Measurements from ENCODE around the gene TMEM217.

The TMEM217 gene

GRCh38 chr6:37256692-37257319, 1.1 kb downstream of the TMEM217 start:
- peak overlapping the region; percentile 67 to 78 for H3K4me3 ChIP-seq
- intact Hi-C loops (cut with DNase I; ENCODE audit: low total_unique reads), result no loop called here

GRCh38 chr6:37254881-37255280, 3.1 kb downstream of the TMEM217 start:
- Histone ChIP-seq H3K4me1 (peaks cover 0 to 20% (median 11%) of the 10 kb centered on the region in 4 donors), H3K4me3 (no peak overlapping the region), H3K27ac (no peak overlapping the region), H3K9me3 (no peaks in the 10 kb centered on the region), H3K27me3 (no peaks in the 10 kb centered on the region), H3K36me3 (no peaks in the 10 kb centered on the region)
- DNase-seq, result no peak
- no peak for TF ChIP-seq CTCF (IDR thresholded peaks at IDR 0.05)
- intact Hi-C loops (cut with DNase I; ENCODE audit: low total_unique reads), result no loop called here

More at GRCh38 chr6:37256692-37257319, 1.1 kb downstream of the TMEM217 start:
- no peak for TF ChIP-seq CTCF (IDR thresholded peaks at IDR 0.05)
- no peaks in the 10 kb centered on the region for H3K27me3 ChIP-seq
- H3K4me1 ChIP-seq, result peaks cover 0 to 23% (median 11%) of the 10 kb centered on the region in 4 donors
- no peak for DNase-seq
- no peaks in the 10 kb centered on the region for H3K9me3 ChIP-seq
- H3K27ac ChIP-seq, result peak overlapping the region; percentile 82 to 83
- H3K36me3 ChIP-seq, result no peaks in the 10 kb centered on the region

GRCh38 chr6:37253486-37254007, 4.4 kb downstream of the TMEM217 start:
- TF ChIP-seq CTCF (IDR thresholded peaks at IDR 0.05), result no peak
- Histone ChIP-seq H3K27ac (no peak overlapping the region), H3K27me3 (no peaks in the 10 kb centered on the region), H3K9me3 (no peaks in the 10 kb centered on the region), H3K4me3 (no peak overlapping the region), H3K4me1 (peaks cover 0 to 11% (median 7%) of the 10 kb centered on the region in 4 donors), H3K36me3 (no peaks in the 10 kb centered on the region)
- no peak for DNase-seq
- intact Hi-C loops (cut with DNase I; ENCODE audit: low total_unique reads), result no loop called here

- H3K36me3 ChIP-seq, result no peaks in the 10 kb centered on the region
- H3K27me3 ChIP-seq, result no peaks in the 10 kb centered on the region
- intact Hi-C loops (cut with DNase I; ENCODE audit: low total_unique reads), result no loop called here
- no peaks in the 10 kb centered on the region for H3K4me1 ChIP-seq
- no peak overlapping the region for H3K4me3 ChIP-seq
- no peak overlapping the region for H3K27ac ChIP-seq
- DNase-seq, result no peak
- TF ChIP-seq CTCF (IDR thresholded peaks at IDR 0.05), result no peak
- H3K9me3 ChIP-seq, result no peaks in the 10 kb centered on the region
These were observed 6.6 kb downstream of the TMEM217 start for GRCh38 chr6:37251211-37251780.

- Histone ChIP-seq H3K27me3 (no peaks in the 10 kb centered on the region), H3K27ac (peak overlapping the region; percentile 79 to 84), H3K4me1 (peaks cover 3 to 55% (median 41%) of the 10 kb centered on the region in 4 donors), H3K36me3 (no peaks in the 10 kb centered on the region), H3K9me3 (no peaks in the 10 kb centered on the region), H3K4me3 (no peak overlapping the region)
- TF ChIP-seq CTCF (IDR thresholded peaks at IDR 0.05), result no peak
- intact Hi-C loops (cut with DNase I; ENCODE audit: low total_unique reads), result no loop called here
- DNase-seq, result peak; percentile 91 to 95
These were observed 13.3 kb downstream of the TMEM217 start for GRCh38 chr6:37244430-37245310.

All from tibial artery (tissue), 4 donors.